ELF-1 (cell line): ENCODE measurements around the gene LIMCH1.

ENCODE experiments used
- DNase-seq: peaks from one replicate; pipeline ENCODE4 v3.0.0-alpha.2; 2016; ENCODE audit warnings: low read depth, low spot score

Gene LIMCH1

GRCh38 chr4:41602886-41603498, 65.0 kb downstream of the LIMCH1 start:
- DNase-seq: no peak

- DNase-seq: no peak
Measured at GRCh38 chr4:41609851-41610250, 71.9 kb downstream of the LIMCH1 start.

DNA sequence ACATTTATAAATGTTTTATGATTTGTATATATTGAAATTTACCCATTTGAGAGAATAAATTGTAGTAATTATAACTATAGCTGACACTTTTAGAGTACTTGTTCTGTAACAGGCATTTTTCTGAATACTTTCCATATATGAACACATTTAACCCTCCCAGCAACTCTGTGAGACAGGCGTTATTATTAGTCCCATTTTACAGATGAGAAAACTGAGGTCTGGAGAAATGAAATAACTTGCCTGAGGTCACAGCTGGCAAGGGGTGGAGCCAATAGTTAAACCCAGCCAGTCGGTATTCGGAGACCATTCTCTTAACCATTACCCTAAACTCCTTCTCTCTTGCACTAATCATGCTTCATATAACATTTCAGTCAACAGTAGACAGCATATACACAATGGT, 72.5 kb downstream of the LIMCH1 start:
- no peak for DNase-seq

DNA sequence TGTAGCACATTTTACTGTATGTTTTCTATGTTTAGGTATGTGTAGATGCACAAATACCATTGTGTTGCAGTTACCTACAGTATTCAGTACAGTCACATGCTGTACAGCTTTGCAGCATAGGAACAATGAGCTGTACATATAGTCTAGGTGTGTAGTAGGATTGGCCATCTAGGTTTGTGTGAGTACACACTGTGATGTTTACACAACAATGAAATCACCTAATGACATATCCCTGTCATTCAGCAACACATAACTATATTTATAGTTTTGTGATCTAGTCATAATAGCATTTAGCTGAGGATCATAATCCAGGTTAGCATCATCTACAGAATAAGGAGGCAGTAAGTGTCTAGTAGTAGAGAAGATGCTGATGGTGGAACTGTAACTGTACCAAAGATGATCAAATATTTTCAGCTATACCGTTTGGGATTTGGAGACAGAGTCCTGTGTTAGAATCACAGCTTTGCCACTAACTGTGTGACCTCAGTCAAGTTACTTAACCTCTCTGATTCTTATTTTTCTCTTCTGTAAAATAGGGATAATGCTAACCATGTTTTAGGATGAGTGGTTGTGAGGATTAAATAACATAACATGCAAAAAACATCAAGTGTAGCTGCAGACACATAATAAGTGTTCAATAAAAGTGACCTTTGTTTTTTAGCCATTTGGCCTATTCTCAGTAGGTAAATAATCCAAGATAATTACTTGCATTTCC, 73.3 kb downstream of the LIMCH1 start:
- DNase-seq: no peak

DNA sequence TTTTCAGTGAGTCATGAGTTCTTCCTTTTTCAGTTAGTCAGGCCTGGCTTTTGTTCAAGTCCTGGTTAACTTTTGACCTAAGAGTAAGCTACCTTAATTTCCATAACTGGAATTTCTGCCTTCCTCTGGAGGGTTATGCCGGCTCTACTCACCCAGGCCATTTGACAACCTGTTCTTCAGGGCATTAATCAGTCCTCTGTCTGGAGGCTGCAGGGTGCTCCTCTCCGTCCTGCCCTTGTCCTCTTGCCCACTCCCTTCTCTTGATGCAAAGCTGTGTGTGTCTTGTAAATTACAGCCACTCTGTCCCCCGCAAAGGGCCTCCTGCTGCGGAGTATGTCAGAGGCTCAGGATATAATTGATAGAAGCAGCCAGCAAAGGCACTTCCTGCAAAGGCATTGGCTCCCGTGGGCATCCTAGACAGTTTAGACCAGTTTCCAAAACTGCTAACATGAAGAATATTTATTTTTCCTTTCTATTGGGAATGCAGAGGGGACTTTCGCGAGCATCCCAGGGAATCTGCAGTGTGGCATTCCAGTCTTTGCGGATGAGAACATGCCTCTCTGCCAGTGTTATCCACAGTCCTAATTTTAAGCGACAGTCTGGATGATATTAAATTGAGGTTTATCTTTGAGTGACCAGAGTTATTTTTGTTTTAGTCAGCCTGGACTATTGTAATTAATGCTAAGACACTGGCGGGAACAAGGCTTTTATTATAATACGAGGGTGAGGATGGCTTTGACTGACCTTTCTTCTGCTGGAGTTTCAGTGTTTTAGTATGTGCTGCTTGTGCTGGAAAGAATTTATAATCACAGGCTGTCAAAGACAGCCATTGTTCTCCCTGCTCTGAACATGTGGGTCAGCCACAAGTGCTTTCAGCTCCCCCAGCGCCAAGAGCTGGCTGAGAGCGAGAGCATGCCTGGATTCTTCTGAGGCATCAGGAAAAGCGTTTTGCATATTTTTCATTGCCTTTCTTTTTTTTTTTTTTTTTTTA, 74.2 kb downstream of the LIMCH1 start:
- peak; percentile 72 for DNase-seq

DNA sequence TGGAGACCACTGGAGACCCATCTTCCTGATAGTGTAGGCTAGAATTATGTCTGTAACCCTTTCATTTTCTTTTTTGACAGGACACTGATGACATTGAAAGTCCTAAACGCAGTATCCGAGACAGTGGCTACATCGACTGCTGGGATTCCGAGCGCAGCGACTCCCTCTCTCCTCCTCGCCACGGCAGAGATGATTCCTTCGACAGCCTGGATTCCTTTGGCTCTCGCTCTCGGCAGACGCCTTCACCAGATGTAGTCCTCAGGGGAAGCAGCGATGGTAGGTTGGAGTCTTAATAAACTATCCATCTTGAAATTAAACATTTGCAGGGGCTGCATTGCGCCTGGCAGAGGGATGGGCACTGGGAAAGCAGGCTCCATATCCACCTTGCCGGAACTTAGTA, 75.4 kb downstream of the LIMCH1 start:
- no peak for DNase-seq

DNA sequence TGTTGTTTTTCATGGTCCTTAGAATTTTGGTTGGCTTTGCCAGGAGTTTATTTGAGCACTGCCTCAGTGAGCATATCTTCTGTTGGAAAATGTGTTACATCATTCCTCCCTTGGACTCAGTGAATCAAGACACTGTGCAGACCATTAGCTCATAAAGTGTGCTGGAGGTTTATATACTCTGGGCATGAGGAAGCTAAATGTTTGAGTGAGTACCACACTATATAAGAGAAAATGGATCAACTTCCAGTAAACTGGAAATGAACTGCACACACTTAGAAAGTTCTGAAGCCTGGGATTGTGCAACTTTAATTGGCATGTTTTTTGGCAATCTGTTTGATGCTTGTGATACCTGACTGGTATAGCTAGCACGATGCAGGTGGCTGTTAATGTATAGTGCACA, 75.9 kb downstream of the LIMCH1 start:
- DNase-seq: no peak

DNA sequence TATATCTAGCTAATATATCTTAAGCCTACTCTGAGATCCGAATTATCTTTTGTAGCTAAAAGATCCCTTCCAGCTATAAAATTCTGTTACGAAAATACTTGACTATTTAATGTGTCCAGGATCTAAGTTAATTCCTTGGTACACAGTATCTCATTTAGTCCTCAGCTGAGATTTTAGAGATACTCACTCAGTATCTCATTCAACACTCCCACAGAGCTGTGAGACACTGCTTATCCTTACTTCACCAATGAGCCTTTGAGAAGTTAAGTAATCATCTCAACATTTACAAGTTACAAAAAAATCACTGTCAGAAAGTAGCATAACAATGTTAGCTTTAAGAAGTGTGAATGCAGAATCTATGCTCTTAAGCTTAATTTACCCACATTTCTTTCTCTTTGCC, 76.6 kb downstream of the LIMCH1 start:
- DNase-seq: no peak

DNA sequence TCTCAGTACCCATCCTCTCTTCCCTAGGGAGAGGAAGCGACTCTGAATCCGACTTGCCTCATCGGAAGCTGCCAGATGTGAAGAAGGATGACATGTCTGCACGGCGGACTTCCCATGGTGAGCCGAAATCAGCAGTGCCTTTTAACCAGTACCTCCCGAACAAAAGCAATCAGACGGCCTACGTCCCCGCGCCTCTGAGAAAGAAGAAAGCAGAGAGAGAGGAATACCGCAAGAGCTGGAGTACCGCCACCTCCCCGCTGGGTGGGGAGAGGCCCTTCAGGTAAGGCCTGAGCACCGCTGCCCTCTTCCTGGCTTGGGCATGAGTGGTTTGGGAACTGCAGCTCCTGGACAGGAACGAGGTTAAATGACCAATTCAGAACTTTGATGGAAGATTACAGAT, 81.2 kb downstream of the LIMCH1 start:
- peak; percentile 81 for DNase-seq

GRCh38 chr4:41620594-41621256, 82.8 kb downstream of the LIMCH1 start:
- DNase-seq: peak; percentile 72

DNA sequence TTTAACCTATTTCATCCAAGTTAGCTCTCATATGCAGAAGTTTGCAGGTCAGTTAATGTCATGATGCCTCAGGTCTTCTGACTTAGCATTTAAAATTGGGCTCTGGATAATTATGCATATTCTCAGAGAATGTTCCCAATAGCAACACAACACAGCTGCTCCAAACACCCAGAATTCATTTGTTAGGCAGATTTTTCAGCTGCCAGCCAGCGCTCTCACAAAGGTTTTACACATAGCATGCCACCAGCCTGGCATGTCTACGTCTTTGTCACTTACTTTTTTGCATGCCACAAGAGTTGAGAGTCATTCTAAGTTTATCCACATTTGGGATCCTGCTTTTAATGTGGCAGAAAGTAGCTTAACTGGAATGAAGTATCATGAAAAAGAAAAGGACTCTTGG, 84.8 kb downstream of the LIMCH1 start:
- DNase-seq: no peak

DNA sequence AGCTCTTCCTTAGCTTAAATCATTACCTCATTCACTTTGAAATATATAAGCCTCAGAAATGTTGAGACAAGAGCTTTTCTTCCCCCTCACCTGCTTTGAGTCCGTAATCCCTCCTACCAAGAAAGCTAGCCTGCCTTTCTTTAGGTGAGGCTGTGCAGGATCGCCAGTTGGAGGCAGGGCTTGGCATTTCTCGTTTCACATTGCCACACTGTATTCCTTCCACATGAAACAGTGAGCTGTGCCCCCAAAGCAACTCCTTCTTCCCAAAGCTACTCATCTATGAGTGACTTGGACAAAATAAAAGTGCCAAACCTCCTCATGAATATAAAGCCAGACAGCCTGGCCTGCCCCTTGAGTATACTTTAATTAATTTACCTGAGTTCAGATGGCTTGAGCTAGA, 86.8 kb downstream of the LIMCH1 start:
- DNase-seq: no peak

- no peak for DNase-seq
Measured at GRCh38 chr4:41625531-41625930, 87.6 kb downstream of the LIMCH1 start.

DNA sequence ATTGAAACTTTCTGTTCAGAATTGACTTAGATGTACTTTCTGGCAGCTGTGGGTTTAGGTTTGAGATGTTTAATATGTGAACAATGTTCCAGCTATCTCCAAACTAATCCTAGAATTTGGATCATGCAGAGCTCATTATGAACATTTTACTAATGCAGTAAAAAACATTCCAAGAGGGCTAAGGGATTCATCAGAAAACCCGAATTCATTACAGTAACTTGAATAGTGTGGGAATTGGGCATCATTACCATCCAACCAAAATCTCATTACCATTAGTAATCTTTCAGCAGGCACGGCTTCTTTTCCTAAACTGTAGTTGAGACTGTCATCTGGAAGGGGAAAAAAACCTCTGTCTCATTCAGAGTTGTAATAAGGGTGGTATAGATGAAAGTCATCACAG, 91.0 kb downstream of the LIMCH1 start:
- no peak for DNase-seq

- DNase-seq: no peak
Measured at GRCh38 chr4:41631523-41631922, 93.6 kb downstream of the LIMCH1 start.

DNA sequence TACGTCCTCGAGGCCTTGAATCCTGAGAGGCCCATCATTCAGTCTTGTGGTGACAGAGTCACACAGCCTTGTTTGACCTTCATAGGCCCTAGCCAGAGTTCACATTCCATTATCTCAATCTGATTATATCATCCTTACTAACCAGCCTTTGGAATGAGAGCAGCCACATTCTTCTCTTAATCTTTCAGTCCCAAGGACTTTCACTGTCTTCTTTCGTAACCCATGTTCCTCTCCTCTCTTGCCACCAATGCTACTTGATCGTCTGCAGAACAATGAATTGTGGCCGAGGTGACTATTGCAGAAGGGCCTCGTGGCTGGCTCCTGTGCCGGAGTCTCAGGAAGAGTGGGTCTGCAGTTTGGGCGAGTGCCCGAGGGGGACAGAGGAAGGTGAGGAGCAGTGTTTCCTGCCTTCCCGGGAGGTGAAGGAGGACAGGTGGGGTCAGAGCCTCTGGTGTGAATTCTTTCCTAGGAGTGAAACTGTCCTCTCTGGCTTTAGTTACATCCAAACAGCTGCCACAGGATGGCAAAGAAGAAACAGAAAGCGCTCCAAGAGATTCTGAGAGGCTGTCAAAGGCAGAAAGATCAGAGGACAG, 94.6 kb downstream of the LIMCH1 start:
- no peak for DNase-seq

- DNase-seq: no peak
Measured at GRCh38 chr4:41633321-41633720, 95.4 kb downstream of the LIMCH1 start.

DNA sequence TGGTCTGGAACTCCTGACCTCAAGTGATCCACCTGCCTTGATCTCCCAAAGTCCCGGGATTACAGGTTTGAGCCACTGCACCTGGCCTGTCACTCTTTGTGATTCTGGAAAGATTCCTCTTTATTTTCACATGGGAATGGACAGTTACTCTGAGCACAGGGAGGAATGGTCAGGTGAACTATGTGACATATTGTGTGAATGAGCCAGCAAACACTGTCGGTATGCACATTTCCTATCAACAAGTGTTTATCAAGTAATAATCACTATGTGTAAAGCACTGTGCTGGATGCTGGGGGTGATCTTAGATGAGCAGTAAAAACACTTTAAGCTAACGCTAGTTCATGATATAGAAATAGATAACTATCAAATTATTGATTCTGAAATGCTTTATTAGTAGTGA, 97.5 kb downstream of the LIMCH1 start:
- DNase-seq: no peak

DNA sequence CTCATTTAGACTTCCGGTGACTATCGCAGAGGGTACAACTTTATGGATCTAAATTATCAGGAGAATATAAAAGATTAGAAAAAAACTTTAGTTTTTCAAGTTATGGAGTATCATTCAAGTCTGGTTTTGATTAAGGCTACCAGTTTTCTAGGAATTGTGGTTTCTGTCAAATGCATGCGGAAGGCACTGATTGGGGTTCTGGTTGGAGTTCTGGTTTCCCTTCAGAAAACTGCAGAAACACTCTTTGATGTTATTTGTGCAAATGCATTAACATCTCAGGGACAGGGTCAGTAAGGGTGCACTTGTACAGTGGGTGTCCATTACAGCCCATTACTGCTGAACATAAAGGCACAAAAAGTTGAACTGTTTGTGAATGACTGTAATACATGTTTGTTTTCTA, 100.2 kb downstream of the LIMCH1 start:
- DNase-seq: no peak

DNA sequence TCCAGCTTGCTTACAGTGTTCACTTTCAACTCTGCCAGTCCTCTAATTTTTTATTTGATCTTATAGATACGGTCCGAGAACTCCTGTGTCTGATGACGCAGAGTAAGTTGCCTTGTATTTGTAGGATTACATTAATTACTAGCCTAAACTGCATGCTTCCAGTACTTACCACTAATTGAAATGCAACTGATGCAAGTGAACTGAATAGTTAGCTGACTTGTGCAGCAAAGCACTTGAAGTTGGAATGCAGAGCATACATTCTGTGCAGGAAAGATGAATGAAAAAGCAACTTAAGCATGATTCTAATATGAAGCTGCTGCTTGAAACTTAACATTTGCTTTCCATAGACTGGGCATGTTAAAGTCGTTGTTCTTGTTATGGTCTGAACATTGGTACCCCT, 100.9 kb downstream of the LIMCH1 start:
- no peak for DNase-seq

- DNase-seq: no peak
Measured at GRCh38 chr4:41639291-41639690, 101.3 kb downstream of the LIMCH1 start.

DNA sequence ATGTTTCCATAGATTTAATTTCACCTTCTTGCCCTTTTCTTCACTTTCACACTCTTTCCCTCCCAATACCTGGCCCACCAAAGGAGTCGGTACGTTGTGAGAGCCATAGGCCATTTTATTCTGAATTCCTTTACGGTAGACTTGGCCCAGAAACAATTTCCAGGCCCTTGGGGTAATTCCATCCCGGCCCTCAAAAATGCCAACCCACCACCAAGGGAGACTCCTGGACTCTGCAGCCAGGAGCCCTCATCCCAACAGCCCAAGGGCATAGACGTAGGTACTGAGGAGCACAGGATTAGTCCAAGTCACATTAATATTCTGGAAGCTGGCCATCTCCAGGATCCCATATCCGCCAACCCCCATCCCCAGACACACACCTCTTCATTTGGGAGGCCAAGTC, 102.9 kb downstream of the LIMCH1 start:
- DNase-seq: peak; percentile 74
